NT2/D1 (cell line): ENCODE measurements around the gene ZNF664.

Source experiments
- DNase-seq: peaks from one replicate; pipeline ENCODE4 v3.0.0-alpha.2; 2011; ENCODE audit warnings: low read depth, low spot score
- H3K27me3 ChIP-seq: 2 replicates; pipeline ENCODE4 v1.6.0; 2011; ENCODE audit warnings: mild to moderate bottlenecking; ENCODE audit not compliant: insufficient read length, insufficient read depth
- H3K36me3 ChIP-seq: 2 replicates; pipeline ENCODE4 v1.6.1; 2011; ENCODE audit warnings: mild to moderate bottlenecking, low read length, mixed read lengths; ENCODE audit not compliant: insufficient read depth, insufficient read length
- H3K4me1 ChIP-seq: 2 replicates; pipeline ENCODE4 v1.5.1; 2011; ENCODE audit not compliant: insufficient read depth, insufficient read length
- H3K4me3 ChIP-seq: 2 replicates; pipeline ENCODE4 v1.5.1; 2011; ENCODE audit warnings: low read depth; ENCODE audit not compliant: insufficient read length
- H3K9ac ChIP-seq: 2 replicates; pipeline ENCODE4 v1.6.0; 2011; ENCODE audit warnings: low read depth; ENCODE audit not compliant: insufficient read length
- H3K9me3 ChIP-seq: 2 replicates; pipeline ENCODE4 v1.5.1; 2011; ENCODE audit warnings: mild to moderate bottlenecking, low read length; ENCODE audit not compliant: insufficient read depth
- SUZ12 ChIP-seq: IDR thresholded peaks from 2 replicates; pipeline ENCODE4 v1.6.1; 2011; ENCODE audit not compliant: insufficient read length, insufficient read depth; ENCODE audit errors: extremely low read depth
- YY1 ChIP-seq: IDR thresholded peaks from 2 replicates; pipeline ENCODE4 v1.6.1; 2011; ENCODE audit not compliant: insufficient read length, insufficient read depth
- ZNF274 ChIP-seq: IDR thresholded peaks from 2 replicates; pipeline ENCODE4 v1.6.1; 2011; ENCODE audit warnings: mild to moderate bottlenecking, low read depth, low read length

The ZNF664 gene

GRCh38 chr12:124019115-124019514, 46.1 kb downstream of the ZNF664 start:
- no peak for TF ChIP-seq YY1
- TF ChIP-seq SUZ12: no peak
- TF ChIP-seq ZNF274: no peak
- H3K9ac ChIP-seq: no peak overlapping the region

GRCh38 chr12:124020514-124020949, 47.5 kb downstream of the ZNF664 start:
- no peak overlapping the region for H3K9ac ChIP-seq
- no peak for DNase-seq
- H3K36me3 ChIP-seq: no peaks in the 10 kb centered on the region
- no peaks in the 10 kb centered on the region for H3K9me3 ChIP-seq
- no peak overlapping the region for H3K4me3 ChIP-seq
- H3K4me1 ChIP-seq: peaks cover 3% of the 10 kb centered on the region
- TF ChIP-seq ZNF274: no peak
- TF ChIP-seq SUZ12: no peak
- H3K27me3 ChIP-seq: no peaks in the 10 kb centered on the region

More at GRCh38 chr12:124019115-124019514, 46.1 kb downstream of the ZNF664 start:
- no peaks in the 10 kb centered on the region for H3K9me3 ChIP-seq
- H3K27me3 ChIP-seq: no peaks in the 10 kb centered on the region
- no peak overlapping the region for H3K4me3 ChIP-seq
- H3K4me1 ChIP-seq: no peaks in the 10 kb centered on the region
- DNase-seq: no peak
- peaks cover 4% of the 10 kb centered on the region for H3K36me3 ChIP-seq

- Histone ChIP-seq H3K9me3 (peaks cover under 1% of the 10 kb centered on the region; the same call in 1 of the 2 replicates), H3K9ac (no peak overlapping the region), H3K27me3 (no peaks in the 10 kb centered on the region), H3K36me3 (no peaks in the 10 kb centered on the region), H3K4me1 (peaks cover 3% of the 10 kb centered on the region), H3K4me3 (no peak overlapping the region)
- DNase-seq: no peak
- TF ChIP-seq YY1 (no peak), SUZ12 (no peak), ZNF274 (no peak)
These were observed 48.0 kb downstream of the ZNF664 start for GRCh38 chr12:124021007-124021406.

DNA sequence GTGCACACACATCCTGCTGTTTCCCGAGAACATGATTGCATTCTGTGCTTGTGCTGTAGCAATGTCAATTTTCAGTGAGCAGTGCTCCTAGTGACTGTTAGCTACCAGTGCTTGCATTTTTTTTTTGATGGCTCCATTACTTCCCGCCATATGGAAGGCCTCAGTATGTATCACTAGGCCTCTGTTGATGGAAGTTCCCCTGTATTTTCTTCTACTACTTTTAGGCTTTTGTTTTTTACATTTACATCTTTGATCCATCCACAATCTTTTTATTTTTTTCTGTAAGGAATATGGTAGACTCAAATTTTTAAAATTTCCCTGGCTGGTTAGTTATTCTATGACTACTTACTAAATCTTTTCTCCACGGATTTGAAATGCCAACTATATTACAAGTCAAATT, 49.1 kb downstream of the ZNF664 start:
- DNase-seq: no peak
- Histone ChIP-seq H3K9me3 (peaks cover 10% of the 10 kb centered on the region; the same call in 1 of the 2 replicates), H3K4me1 (peaks cover 3% of the 10 kb centered on the region), H3K36me3 (no peaks in the 10 kb centered on the region), H3K4me3 (no peak overlapping the region), H3K27me3 (no peaks in the 10 kb centered on the region), H3K9ac (no peak overlapping the region)
- TF ChIP-seq YY1: no peak
- no peak for TF ChIP-seq SUZ12
- no peak for TF ChIP-seq ZNF274

DNA sequence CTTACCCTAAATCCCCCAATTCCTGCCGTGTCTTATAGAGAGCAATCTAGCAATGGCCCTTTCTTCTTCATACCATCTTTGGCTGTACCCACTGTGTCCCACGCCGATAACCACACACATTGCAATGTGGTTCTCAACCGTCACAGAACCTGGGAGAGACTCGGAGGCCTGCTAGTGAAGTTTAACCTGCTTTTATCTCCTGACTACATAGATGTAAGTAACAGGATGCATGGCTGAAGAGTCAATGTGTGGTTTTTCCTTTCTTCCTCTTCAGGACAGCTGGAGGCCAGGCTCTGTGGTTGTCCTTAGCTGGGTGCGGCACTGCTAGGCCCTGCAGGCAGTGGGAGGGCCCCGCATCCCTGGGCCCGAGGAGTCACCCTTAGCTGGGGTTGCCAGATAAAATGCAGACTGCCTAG, 51.3 kb downstream of the ZNF664 start:
- DNase-seq: no peak
- H3K36me3 ChIP-seq: no peaks in the 10 kb centered on the region

DNA sequence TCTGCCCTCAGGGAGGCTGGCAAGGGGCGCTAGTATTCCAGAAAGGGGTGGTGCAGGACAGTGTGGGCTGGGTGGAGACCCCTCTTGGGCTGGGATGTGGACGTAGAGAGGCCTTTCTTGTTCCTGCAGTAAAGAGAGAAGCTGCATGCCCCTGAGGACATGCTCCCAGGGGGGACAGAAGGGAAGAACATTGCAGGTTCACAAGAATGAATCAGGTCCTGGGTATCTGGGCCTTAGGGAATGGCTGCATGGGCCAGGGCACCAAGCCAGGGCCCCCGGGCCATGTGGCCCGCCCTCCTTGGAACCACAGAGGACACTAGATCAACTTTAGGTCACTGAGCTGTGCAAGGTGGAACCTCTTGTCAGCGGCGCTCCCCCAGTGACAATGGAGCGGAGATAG, 51.8 kb downstream of the ZNF664 start:
- Histone ChIP-seq H3K4me3 (no peak overlapping the region), H3K9ac (no peak overlapping the region), H3K36me3 (no peaks in the 10 kb centered on the region), H3K27me3 (no peaks in the 10 kb centered on the region), H3K4me1 (peaks cover 4% of the 10 kb centered on the region), H3K9me3 (peaks cover 10% of the 10 kb centered on the region; the same call in 1 of the 2 replicates)
- TF ChIP-seq YY1: no peak
- no peak for TF ChIP-seq SUZ12
- no peak for TF ChIP-seq ZNF274
- DNase-seq: no peak

More for the DNA sequence above, 51.3 kb downstream of the ZNF664 start:
- Histone ChIP-seq H3K4me3 (no peak overlapping the region), H3K9me3 (peaks cover 10% of the 10 kb centered on the region; the same call in 1 of the 2 replicates), H3K9ac (no peak overlapping the region), H3K27me3 (no peaks in the 10 kb centered on the region), H3K4me1 (peaks cover 3% of the 10 kb centered on the region)
- TF ChIP-seq YY1 (no peak), ZNF274 (no peak), SUZ12 (no peak)

GRCh38 chr12:124025661-124026060, 52.6 kb downstream of the ZNF664 start:
- Histone ChIP-seq H3K9ac (no peak overlapping the region), H3K4me1 (peaks cover 5% of the 10 kb centered on the region), H3K27me3 (no peaks in the 10 kb centered on the region), H3K36me3 (no peaks in the 10 kb centered on the region), H3K4me3 (no peak overlapping the region), H3K9me3 (peaks cover 10% of the 10 kb centered on the region; the same call in 1 of the 2 replicates)
- TF ChIP-seq ZNF274 (no peak), SUZ12 (no peak), YY1 (no peak)
- peak; percentile 27 for DNase-seq
